ENCODE results near the gene MAEL. TPM values are rescaled to one million over a fixed set of nuclear protein-coding genes. Genes with fewer than 3 reads are reported as not detected.
"Not testable (repeated sequence)": the region's sequence is repeated elsewhere in the genome, so short reads cannot be mapped to it uniquely, and the experiment has no call there.

MAEL gene
- total and polyA plus RNA-seq, 9 donors = 0.27 to 1.1 (median 0.39) TPM

DNA sequence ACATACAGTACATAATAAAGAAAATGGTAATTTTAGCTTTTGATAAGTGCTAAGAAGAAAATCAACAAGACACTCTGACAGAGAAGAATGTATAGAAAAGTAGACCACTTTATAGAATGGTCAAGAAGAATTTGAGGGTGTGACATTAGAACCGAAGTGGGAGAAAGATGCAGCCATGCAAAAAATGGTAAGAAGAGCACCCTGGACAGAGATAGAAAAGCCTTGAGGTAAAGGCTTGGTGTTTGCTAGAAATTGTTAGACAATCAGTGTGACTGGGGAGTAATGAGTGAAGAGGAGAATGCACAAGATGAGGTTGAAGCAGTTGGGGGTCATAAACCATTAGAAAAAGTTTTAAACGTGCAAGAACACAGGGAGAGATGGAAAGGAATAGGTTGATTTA lies 23.5 kb downstream of the MAEL start:
- H3K36me3 ChIP-seq (ENCODE audit: control insufficient read depth, insufficient read depth, low read length) = no peaks in the 10 kb centered on the region
- no peaks in the 10 kb centered on the region for H3K4me1 ChIP-seq (ENCODE audit: control insufficient read depth, insufficient read depth, low read length)
- WGBS (ENCODE audit: insufficient coverage) = 68% methylated on average over 2 of the region's 2 CpGs
- no peaks in the 10 kb centered on the region for H3K9me3 ChIP-seq (replicated peaks; ENCODE audit: control insufficient read depth, low read depth, low read length)
- no peak overlapping the region for H3K4me3 ChIP-seq (ENCODE audit: low read length)
- DNase-seq = no peak
- no peak overlapping the region for H3K27ac ChIP-seq (ENCODE audit: low read length)
- H3K27me3 ChIP-seq (ENCODE audit: control insufficient read depth, insufficient read depth, low read length) = no peaks in the 10 kb centered on the region

DNA sequence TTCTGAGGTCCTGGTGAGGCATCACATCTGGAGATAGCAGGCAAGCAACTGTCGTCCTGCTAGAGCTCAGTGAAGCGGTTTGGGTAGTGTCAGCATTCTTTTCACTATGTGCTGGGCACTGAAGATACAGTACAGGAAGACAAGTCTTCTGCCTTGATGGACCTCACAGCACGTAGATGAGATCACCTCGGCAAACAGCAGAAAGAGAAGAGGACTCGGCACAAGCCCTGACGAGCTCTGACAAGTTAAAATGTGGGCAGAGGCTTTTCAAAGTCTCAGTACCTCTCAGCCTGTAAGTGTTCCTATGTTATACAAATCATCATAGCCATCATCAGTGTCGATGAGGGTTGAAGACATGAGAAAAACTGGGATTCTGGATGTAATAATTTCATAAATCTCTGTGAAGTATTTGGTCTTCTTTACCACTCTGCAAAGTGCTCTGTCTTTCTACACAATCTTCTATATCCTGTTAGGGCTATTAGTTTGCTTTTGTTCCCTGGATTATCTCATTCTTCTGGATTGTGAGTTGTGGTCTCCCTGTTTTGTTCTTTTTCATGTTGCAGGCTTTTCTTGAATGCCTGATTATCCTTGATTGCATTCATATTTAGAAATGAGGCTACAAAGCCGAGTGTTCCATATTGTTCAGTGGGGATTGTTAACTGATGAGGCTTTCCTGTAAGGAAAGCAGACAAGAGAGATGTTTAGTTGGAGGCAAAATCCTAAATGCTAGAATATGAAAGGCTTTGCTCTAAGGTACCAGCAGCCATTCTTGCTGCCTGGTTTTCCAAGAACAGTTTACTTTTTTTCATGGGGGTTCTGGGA lies 24.2 kb downstream of the MAEL start:
- Histone ChIP-seq H3K27ac (ENCODE audit: low read length) (no peak overlapping the region), H3K27me3 (ENCODE audit: control insufficient read depth, insufficient read depth, low read length) (no peaks in the 10 kb centered on the region), H3K36me3 (ENCODE audit: control insufficient read depth, insufficient read depth, low read length) (no peaks in the 10 kb centered on the region), H3K9me3 (replicated peaks; ENCODE audit: control insufficient read depth, low read depth, low read length) (no peaks in the 10 kb centered on the region), H3K4me3 (ENCODE audit: low read length) (no peak overlapping the region), H3K4me1 (ENCODE audit: control insufficient read depth, insufficient read depth, low read length) (no peaks in the 10 kb centered on the region)
- WGBS (ENCODE audit: insufficient coverage) = 65% methylated on average over 3 of the region's 8 CpGs
- DNase-seq = no peak

DNA sequence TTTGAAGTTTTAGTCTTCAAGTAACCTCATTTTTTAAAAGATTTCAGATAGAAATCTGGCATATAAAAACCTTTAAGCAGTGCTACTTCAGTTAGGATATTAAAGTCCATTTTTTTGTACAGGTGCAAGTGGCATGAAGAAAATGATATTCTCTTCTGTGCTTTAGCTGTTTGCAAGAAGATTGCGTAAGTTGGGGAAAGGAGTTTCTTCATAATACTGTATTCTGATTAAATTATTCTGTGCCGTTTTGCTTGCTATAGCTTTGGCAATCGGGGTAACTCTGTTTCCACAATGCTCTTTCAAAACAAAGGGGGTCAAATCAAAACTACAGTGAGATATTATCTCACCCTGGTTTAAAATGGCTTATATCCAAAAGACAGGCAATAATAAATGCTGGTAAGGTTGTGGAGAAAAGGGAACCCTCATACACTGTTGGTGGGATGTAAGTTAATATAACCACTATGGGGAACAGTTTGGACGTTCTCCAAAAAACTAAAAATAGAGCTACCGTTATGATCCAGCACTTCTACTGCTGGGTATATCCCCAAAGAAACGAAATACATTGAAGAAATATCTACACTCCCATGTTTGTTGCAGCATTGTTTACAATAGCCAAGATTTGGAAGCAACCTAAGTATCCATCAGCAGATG lies 27.1 kb downstream of the MAEL start:
- no CpG with 5 or more reads among the region's 6 CpGs for WGBS (ENCODE audit: insufficient coverage)
- H3K4me1 ChIP-seq (ENCODE audit: control insufficient read depth, insufficient read depth, low read length) = no peaks in the 10 kb centered on the region
- DNase-seq = no peak
- H3K4me3 ChIP-seq (ENCODE audit: low read length) = no peak overlapping the region
- H3K9me3 ChIP-seq (replicated peaks; ENCODE audit: control insufficient read depth, low read depth, low read length) = no peaks in the 10 kb centered on the region
- no peaks in the 10 kb centered on the region for H3K27me3 ChIP-seq (ENCODE audit: control insufficient read depth, insufficient read depth, low read length)
- H3K27ac ChIP-seq (ENCODE audit: low read length) = no peak overlapping the region
- H3K36me3 ChIP-seq (ENCODE audit: control insufficient read depth, insufficient read depth, low read length) = no peaks in the 10 kb centered on the region

DNA sequence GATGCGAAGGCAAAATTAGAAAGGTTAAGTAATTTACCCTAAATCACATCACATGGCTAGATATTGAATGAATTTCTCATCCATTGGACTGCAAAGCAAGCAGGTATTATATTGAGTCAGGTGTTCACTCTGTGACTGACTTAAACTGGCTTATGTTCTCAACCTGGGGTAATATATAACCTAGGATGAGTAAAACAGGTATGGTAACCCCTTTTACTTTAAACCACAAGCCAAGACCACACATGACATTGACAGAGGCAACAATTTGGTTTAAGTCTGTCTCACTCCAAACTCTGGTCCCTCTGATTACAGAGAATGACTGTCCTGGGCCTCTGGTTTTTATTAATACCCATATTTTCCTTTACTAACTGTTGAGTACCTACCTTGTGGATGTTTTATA lies 33.3 kb downstream of the MAEL start:
- Histone ChIP-seq H3K4me3 (ENCODE audit: low read length) (no peak overlapping the region), H3K27me3 (ENCODE audit: control insufficient read depth, insufficient read depth, low read length) (no peaks in the 10 kb centered on the region), H3K4me1 (ENCODE audit: control insufficient read depth, insufficient read depth, low read length) (no peaks in the 10 kb centered on the region), H3K9me3 (replicated peaks; ENCODE audit: control insufficient read depth, low read depth, low read length) (no peaks in the 10 kb centered on the region), H3K27ac (ENCODE audit: low read length) (no peak overlapping the region), H3K36me3 (ENCODE audit: control insufficient read depth, insufficient read depth, low read length) (no peaks in the 10 kb centered on the region)
- DNase-seq = no peak
- no CpG with 5 or more reads among the region's 1 CpG for WGBS (ENCODE audit: insufficient coverage)

DNA sequence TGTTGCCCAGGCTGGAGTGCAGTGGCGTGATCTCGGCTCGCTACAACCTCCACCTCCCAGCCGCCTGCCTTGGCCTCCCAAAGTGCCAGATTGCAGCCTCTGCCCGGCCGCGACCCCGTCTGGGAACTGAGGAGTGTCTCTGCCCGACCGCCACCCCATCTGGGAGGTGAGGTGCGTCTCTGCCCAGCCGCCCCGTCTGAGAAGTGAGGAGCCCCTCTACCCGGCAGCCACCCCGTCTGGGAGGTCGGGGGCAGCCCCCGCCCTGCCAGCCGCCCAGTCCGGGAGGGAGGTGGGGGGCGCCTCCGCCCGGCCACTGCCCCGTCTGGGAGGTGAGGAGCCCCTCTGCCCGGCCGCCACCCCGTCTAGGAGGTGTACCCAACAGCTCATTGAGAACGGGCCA lies 40.5 kb downstream of the MAEL start:
- WGBS (ENCODE audit: insufficient coverage) = 91% methylated on average over 25 of the region's 27 CpGs

DNA sequence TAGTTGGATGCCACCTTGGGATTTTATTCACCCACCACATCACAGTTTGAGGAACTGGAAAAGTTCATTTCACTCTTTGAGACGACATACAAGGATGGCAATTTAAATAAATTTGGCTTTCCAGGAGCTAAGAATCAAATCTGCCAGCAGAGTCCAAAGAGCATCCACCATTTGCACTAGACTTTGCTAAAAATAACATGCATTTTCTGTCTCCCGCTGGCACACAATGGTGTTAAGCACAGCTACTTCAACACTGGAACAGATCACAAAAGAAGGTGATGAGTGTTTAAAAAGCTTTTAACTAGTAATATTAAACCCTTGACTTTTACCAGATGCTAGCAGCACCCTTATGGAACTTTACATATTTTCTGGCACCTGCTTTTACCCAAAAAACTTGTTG lies 44.6 kb downstream of the MAEL start:
- no peak for DNase-seq
- Histone ChIP-seq H3K4me3 (ENCODE audit: low read length) (no peak overlapping the region), H3K9me3 (replicated peaks; ENCODE audit: control insufficient read depth, low read depth, low read length) (no peaks in the 10 kb centered on the region), H3K27me3 (ENCODE audit: control insufficient read depth, insufficient read depth, low read length) (no peaks in the 10 kb centered on the region), H3K36me3 (ENCODE audit: control insufficient read depth, insufficient read depth, low read length) (no peaks in the 10 kb centered on the region), H3K4me1 (ENCODE audit: control insufficient read depth, insufficient read depth, low read length) (no peaks in the 10 kb centered on the region), H3K27ac (ENCODE audit: low read length) (no peak overlapping the region)
- WGBS (ENCODE audit: insufficient coverage) = 43% methylated on average over 1 of the region's 2 CpGs

More for the DNA sequence above, 40.5 kb downstream of the MAEL start:
- not testable (repeated sequence) for H3K27me3 ChIP-seq (ENCODE audit: control insufficient read depth, insufficient read depth, low read length); H3K4me3 ChIP-seq (ENCODE audit: low read length); H3K36me3 ChIP-seq (ENCODE audit: control insufficient read depth, insufficient read depth, low read length); H3K27ac ChIP-seq (ENCODE audit: low read length); H3K4me1 ChIP-seq (ENCODE audit: control insufficient read depth, insufficient read depth, low read length); DNase-seq; H3K9me3 ChIP-seq (replicated peaks; ENCODE audit: control insufficient read depth, low read depth, low read length)

DNA sequence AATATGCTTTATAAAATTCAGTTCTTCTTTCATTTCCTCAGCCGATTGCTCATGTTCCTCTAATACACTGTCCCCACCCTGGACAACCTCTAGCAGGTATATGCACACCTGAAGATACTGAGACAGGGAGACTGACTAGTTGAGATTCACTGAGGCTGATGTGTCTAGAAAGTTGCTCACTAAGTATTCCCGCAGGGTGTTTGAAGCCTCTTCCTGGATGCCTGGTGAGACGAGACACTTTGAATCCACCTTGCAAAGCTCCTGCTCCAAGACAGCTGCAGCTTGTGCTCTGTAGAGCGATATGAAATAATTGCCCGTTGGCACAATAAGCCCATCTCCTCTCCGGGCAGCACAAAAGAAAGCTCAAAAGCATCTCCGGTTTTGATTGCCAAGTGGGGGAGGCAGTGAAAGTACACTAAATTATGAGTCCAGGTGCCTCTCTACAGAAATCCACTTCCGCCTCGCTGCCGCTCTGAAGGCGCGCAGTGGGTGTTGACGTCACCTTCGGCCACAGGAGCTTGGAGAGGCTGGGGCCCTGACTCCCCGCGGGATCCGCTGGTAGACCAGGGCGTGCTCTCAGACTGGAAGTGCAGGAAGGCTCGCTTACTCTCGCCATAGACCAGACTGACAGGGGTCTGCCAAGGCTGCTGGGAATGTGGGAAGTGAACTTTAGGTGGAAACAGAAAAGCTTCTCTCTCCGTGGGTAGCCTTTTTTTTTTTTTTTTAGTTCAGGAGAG lies 54.8 kb downstream of the MAEL start:
- H3K27ac ChIP-seq (ENCODE audit: low read length) = no peak overlapping the region
- H3K36me3 ChIP-seq (ENCODE audit: control insufficient read depth, insufficient read depth, low read length) = no peaks in the 10 kb centered on the region
- DNase-seq = peak; percentile 47
- peak overlapping the region; percentile 29 for H3K4me3 ChIP-seq (ENCODE audit: low read length)
- no peaks in the 10 kb centered on the region for H3K27me3 ChIP-seq (ENCODE audit: control insufficient read depth, insufficient read depth, low read length)
- peaks cover 10% of the 10 kb centered on the region for H3K4me1 ChIP-seq (ENCODE audit: control insufficient read depth, insufficient read depth, low read length)
- no peaks in the 10 kb centered on the region for H3K9me3 ChIP-seq (replicated peaks; ENCODE audit: control insufficient read depth, low read depth, low read length)
- WGBS (ENCODE audit: insufficient coverage) = 49% methylated on average over 7 of the region's 21 CpGs

DNA sequence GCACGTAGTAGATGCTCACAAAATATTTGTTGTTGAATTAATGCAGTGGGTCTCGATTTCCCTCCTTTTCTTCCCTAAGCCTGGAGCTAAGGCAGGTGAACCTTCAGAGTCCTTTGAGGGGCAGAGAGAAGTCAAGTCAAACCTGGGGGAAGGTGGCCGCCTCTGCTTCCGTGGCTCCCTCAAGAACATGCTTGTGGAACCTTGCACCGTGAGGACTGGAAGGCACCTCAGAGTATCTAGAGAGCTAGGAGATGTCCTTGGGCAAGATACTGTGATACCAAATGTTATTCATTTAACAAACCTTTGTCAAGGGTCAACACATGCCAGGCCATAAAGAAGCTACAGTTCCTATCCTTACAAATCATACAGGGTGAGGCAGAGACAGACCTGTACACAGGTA lies 62.8 kb downstream of the MAEL start:
- Histone ChIP-seq H3K9me3 (replicated peaks; ENCODE audit: control insufficient read depth, low read depth, low read length) (no peaks in the 10 kb centered on the region), H3K27me3 (ENCODE audit: control insufficient read depth, insufficient read depth, low read length) (no peaks in the 10 kb centered on the region), H3K4me3 (ENCODE audit: low read length) (no peak overlapping the region), H3K4me1 (ENCODE audit: control insufficient read depth, insufficient read depth, low read length) (no peaks in the 10 kb centered on the region), H3K27ac (ENCODE audit: low read length) (no peak overlapping the region), H3K36me3 (ENCODE audit: control insufficient read depth, insufficient read depth, low read length) (no peaks in the 10 kb centered on the region)
- 100% methylated on average over 2 of the region's 5 CpGs for whole genome bisulfite sequencing (ENCODE audit: insufficient coverage)
- no peak for DNase-seq

DNA sequence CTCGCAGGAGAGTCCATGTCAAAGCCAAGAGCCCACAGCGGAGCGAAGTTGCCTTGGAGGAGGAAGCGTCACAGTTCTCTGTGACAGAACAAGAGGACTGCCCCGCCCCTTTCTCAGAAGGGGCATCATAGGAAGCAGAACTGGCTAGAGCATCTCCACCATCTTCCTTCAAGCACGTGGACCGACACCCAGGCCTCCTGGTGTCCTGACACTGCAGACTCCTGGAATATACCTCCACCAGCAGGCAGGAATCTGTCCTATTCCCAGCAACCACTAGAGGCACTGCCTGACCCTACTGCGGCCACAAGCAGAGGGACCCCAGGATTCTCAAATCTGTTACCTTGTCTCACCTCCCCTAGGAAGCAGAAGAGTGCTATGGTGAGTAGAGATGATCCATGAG lies 63.3 kb downstream of the MAEL start:
- no peaks in the 10 kb centered on the region for H3K9me3 ChIP-seq (replicated peaks; ENCODE audit: control insufficient read depth, low read depth, low read length)
- no peak overlapping the region for H3K4me3 ChIP-seq (ENCODE audit: low read length)
- no peak for DNase-seq
- 73% methylated on average over 7 of the region's 8 CpGs for WGBS (ENCODE audit: insufficient coverage)
- no peaks in the 10 kb centered on the region for H3K27me3 ChIP-seq (ENCODE audit: control insufficient read depth, insufficient read depth, low read length)
- no peak overlapping the region for H3K27ac ChIP-seq (ENCODE audit: low read length)
- no peaks in the 10 kb centered on the region for H3K36me3 ChIP-seq (ENCODE audit: control insufficient read depth, insufficient read depth, low read length)
- H3K4me1 ChIP-seq (ENCODE audit: control insufficient read depth, insufficient read depth, low read length) = no peaks in the 10 kb centered on the region

DNA sequence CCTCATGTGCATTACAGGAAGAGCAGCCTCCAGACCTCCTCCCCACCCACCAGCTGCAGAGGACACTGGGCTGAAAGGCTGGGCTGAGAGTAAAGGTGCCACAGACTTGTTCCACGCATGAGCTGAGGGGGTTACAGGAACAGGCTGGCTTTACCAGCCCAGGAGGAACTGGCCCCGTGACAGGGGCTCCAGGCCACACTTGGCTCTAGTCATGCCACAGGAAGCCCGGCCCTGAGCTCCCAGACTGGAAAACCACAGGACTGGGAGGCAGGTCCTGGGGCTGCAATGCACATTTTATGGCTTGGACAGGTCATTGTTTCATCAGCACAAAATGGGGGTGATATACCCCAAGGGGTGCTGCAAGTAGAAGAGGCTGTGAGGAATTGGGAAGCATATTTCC lies 65.5 kb downstream of the MAEL start:
- Histone ChIP-seq H3K4me1 (ENCODE audit: control insufficient read depth, insufficient read depth, low read length) (peaks cover 6% of the 10 kb centered on the region), H3K36me3 (ENCODE audit: control insufficient read depth, insufficient read depth, low read length) (no peaks in the 10 kb centered on the region), H3K9me3 (replicated peaks; ENCODE audit: control insufficient read depth, low read depth, low read length) (no peaks in the 10 kb centered on the region), H3K27ac (ENCODE audit: low read length) (no peak overlapping the region), H3K4me3 (ENCODE audit: low read length) (no peak overlapping the region), H3K27me3 (ENCODE audit: control insufficient read depth, insufficient read depth, low read length) (peaks cover 2% of the 10 kb centered on the region)
- no peak for DNase-seq
- 63% methylated on average over 3 of the region's 3 CpGs for WGBS (ENCODE audit: insufficient coverage)
